AG09309 (cell line): ENCODE results near the gene TSPAN1.

Source experiments
- DNase-seq: peaks from one replicate; pipeline ENCODE4 v3.0.0-alpha.2; 2010; ENCODE audit warnings: low read depth
- H3K4me3 ChIP-seq: 2 replicates; pipeline ENCODE4 v1.5.1; 2011; ENCODE audit warnings: mild to moderate bottlenecking, low read depth, low read length, moderate library complexity; ENCODE audit not compliant: control insufficient read depth
- TF ChIP-seq, protein P1 (sequence below): IDR thresholded peaks from 2 replicates; pipeline ENCODE4 v1.5.1; 2011; ENCODE audit warnings: mild to moderate bottlenecking, low read depth, low read length, inconsistent platforms; ENCODE audit not compliant: insufficient read depth, control insufficient read depth; ENCODE audit errors: missing control alignments

TSPAN1 gene

DNA sequence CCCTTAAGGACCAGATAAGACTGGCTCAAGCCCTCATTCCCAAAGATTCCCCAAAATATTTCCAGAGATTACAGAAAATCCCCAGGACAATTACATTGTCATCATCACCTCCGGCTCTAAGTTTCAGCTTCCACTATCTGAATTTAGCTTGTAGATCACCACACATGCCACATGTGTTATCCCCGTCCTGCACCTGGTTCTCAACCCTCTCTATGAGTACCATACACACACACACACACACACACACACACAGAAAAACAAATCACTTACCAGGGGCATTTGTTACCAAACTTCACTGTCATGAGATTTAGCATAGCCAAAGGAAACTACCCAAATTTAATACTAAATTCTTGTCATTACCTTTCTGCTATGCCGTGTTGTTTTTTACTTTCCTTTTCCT lies 15.4 kb upstream of the TSPAN1 start:
- DNase-seq = no peak
- TF ChIP-seq, protein P1, sequence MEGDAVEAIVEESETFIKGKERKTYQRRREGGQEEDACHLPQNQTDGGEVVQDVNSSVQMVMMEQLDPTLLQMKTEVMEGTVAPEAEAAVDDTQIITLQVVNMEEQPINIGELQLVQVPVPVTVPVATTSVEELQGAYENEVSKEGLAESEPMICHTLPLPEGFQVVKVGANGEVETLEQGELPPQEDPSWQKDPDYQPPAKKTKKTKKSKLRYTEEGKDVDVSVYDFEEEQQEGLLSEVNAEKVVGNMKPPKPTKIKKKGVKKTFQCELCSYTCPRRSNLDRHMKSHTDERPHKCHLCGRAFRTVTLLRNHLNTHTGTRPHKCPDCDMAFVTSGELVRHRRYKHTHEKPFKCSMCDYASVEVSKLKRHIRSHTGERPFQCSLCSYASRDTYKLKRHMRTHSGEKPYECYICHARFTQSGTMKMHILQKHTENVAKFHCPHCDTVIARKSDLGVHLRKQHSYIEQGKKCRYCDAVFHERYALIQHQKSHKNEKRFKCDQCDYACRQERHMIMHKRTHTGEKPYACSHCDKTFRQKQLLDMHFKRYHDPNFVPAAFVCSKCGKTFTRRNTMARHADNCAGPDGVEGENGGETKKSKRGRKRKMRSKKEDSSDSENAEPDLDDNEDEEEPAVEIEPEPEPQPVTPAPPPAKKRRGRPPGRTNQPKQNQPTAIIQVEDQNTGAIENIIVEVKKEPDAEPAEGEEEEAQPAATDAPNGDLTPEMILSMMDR = no peak
- no peak overlapping the region for H3K4me3 ChIP-seq

GRCh38 chr1:46160212-46160611 lies 14.7 kb upstream of the TSPAN1 start:
- DNase-seq = no peak
- TF ChIP-seq, protein P1 = no peak
- no peak overlapping the region for H3K4me3 ChIP-seq

GRCh38 chr1:46166521-46167462 lies 8.1 kb upstream of the TSPAN1 start:
- no peak for DNase-seq
- H3K4me3 ChIP-seq = peak overlapping the region; percentile 40

GRCh38 chr1:46168477-46168876 lies 6.4 kb upstream of the TSPAN1 start:
- TF ChIP-seq, protein P1 = no peak
- no peak for DNase-seq
- H3K4me3 ChIP-seq = no peak overlapping the region

More at GRCh38 chr1:46166521-46167462, 8.1 kb upstream of the TSPAN1 start:
- TF ChIP-seq, protein P1 = no peak

GRCh38 chr1:46169811-46170454 lies 5.0 kb upstream of the TSPAN1 start:
- DNase-seq = no peak
- no peak overlapping the region for H3K4me3 ChIP-seq
- TF ChIP-seq, protein P1 = no peak

DNA sequence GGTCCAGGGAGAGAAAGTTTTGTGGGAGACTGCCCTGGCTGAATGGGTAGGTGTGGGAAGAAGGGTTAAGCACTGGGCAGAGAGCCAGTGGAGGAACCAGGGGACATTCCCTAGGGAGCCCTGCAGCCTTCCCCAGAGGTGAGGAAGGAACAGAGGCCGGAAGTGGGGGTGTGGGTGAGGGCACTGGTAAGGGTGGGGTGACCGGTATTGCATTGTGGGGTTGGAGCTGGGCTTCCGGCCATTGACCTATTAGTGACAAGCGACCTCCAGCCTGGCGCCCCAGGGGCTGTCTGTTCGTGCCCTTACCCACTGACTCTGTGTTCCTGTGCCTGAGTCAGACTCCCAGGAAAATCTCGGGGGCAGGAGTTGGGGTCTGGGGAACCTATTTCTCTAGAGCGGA lies 3.5 kb upstream of the TSPAN1 start:
- no peak overlapping the region for H3K4me3 ChIP-seq
- no peak for DNase-seq
- TF ChIP-seq, protein P1 = no peak
